MCF 10A (cell line): ENCODE data around the gene SEBOX. TPM values are rescaled to one million over a fixed set of nuclear protein-coding genes. Genes with fewer than 3 reads are reported as not detected.

Source experiments
- BruUV-seq: library from RNA; stranded (reverse); fragments of 400-500 nt; replicated peaks from 2 replicates; lab custom pipeline; 2021; lab: Mats Ljungman, UMichigan
- CTCF ChIA-PET: fragments of 300-600 bp; sonication (Branson Sonifier 250); formaldehyde crosslinking; extraction: SDS; loops from one replicate; lab custom pipeline; 2021; ENCODE audit warnings: antibody characterized with exemption, inconsistent platforms; lab: Yijun Ruan, JAX
- POLR2A ChIA-PET: fragments of 300-600, 350-650 bp; sonication (Branson Sonifier 250); formaldehyde crosslinking; extraction: SDS; loops from one replicate; lab custom pipeline; 2020; ENCODE audit warnings: antibody characterized with exemption, inconsistent platforms; lab: Yijun Ruan, JAX
- DNase-seq: peaks from one replicate; pipeline ENCODE4 v3.0.0-alpha.2; 2018; ENCODE audit not compliant: unreplicated experiment
- H3K27ac Mint-ChIP-seq: one replicate; pipeline ENCODE4 v1.8.0; 2022; ENCODE audit warnings: mild to moderate bottlenecking, low read depth, mixed read lengths; ENCODE audit not compliant: unreplicated experiment
- H3K27me3 Mint-ChIP-seq: one replicate; pipeline ENCODE4 v1.8.0; 2022; ENCODE audit warnings: mixed read lengths; ENCODE audit not compliant: insufficient read depth, unreplicated experiment
- H3K36me3 Mint-ChIP-seq: one replicate; pipeline ENCODE4 v1.8.0; 2022; ENCODE audit warnings: mild to moderate bottlenecking, moderate library complexity, mixed read lengths; ENCODE audit not compliant: insufficient read depth, unreplicated experiment
- H3K4me1 Mint-ChIP-seq: one replicate; pipeline ENCODE4 v1.8.0; 2022; ENCODE audit warnings: mixed read lengths; ENCODE audit not compliant: insufficient read depth, unreplicated experiment
- H3K4me3 Mint-ChIP-seq: one replicate; pipeline ENCODE4 v1.8.0; 2022; ENCODE audit warnings: mild to moderate bottlenecking, moderate library complexity, mixed read lengths; ENCODE audit not compliant: unreplicated experiment
- H3K9me3 Mint-ChIP-seq: one replicate; pipeline ENCODE4 v1.8.0; 2022; ENCODE audit warnings: mixed read lengths; ENCODE audit not compliant: unreplicated experiment
- CTCF ChIP-seq: fragments of 200-600 bp; IDR thresholded peaks from one replicate; pipeline ENCODE4 v1.8.0; 2022; ENCODE audit warnings: antibody characterized with exemption, mild to moderate bottlenecking; ENCODE audit not compliant: unreplicated experiment
- intact Hi-C: fragments of 100-400 bp; cut with micrococcal nuclease; formaldehyde crosslinking; loops from 2 replicates; pipeline ENCODE4 v1.14.1; 2022
- total RNA-seq: library from RNA; stranded (reverse); gene quantifications from 2 replicates; pipeline ENCODE4 v1.2.3, GENCODE V29; 2022

Gene SEBOX
- total RNA-seq, 1 experiment from 2014 or later = not detected

- intact Hi-C loops = no loop called here
- DNase-seq = peak; percentile 99
- Mint-ChIP-seq H3K36me3 (peaks cover 13% of the 10 kb centered on the region), H3K9me3 (no peaks in the 10 kb centered on the region), H3K4me1 (peaks cover 13% of the 10 kb centered on the region), H3K27ac (peak overlapping the region; percentile 93), H3K27me3 (no peaks in the 10 kb centered on the region), H3K4me3 (no peak overlapping the region)
- POLR2A ChIA-PET = interaction anchor here (0.6 to 3.4 kb wide), 25 partner anchors 9 to 218 kb away, joined by 3 to 40 read pairs (median 5); partner anchors contain the start of genes IFT20, POLDIP2, SLC46A1 and TMEM97
- BruUV-seq = TSS peak; percentile 99
- no peak for TF ChIP-seq CTCF
- CTCF ChIA-PET = interaction anchor here (0.6 to 3.2 kb wide), 7 partner anchors 36 to 161 kb away, joined by 3 to 11 read pairs (median 3); no protein-coding TSS in a partner anchor
Observed at GRCh38 chr17:28379814-28380801, 15.1 kb upstream of the SEBOX start.

- intact Hi-C loops = no loop called here
- TF ChIP-seq CTCF = no peak
- DNase-seq = no peak
- H3K27me3 Mint-ChIP-seq = no peaks in the 10 kb centered on the region
- BruUV-seq = no TSS peak
- no peaks in the 10 kb centered on the region for H3K9me3 Mint-ChIP-seq
- ChIA-PET POLR2A (interaction anchor here (0.7 to 2.7 kb wide), 3 partner anchors 16 to 34 kb away, joined by 3 to 9 read pairs (median 3); partner anchors contain the start of gene POLDIP2), CTCF (no interaction called here)
- peak overlapping the region; percentile 31 for H3K4me3 Mint-ChIP-seq
- H3K27ac Mint-ChIP-seq = no peak overlapping the region
- peaks cover 5% of the 10 kb centered on the region for H3K4me1 Mint-ChIP-seq
- no peaks in the 10 kb centered on the region for H3K36me3 Mint-ChIP-seq
Observed at GRCh38 chr17:28372945-28373274, 7.9 kb upstream of the SEBOX start.

- Mint-ChIP-seq H3K27me3 (no peaks in the 10 kb centered on the region), H3K4me1 (peaks cover 5% of the 10 kb centered on the region), H3K36me3 (no peaks in the 10 kb centered on the region), H3K27ac (peak overlapping the region; percentile 70), H3K9me3 (no peaks in the 10 kb centered on the region), H3K4me3 (peak overlapping the region; percentile 31)
- no peak for TF ChIP-seq CTCF
- intact Hi-C loops = no loop called here
- BruUV-seq = no TSS peak
- DNase-seq = no peak
- ChIA-PET POLR2A (interaction anchor here (0.7 kb wide), 1 partner anchor 27 kb away, joined by 3 read pairs; no protein-coding TSS in a partner anchor), CTCF (no interaction called here)
Observed at GRCh38 chr17:28372203-28372944, 7.4 kb upstream of the SEBOX start.
